PC-3 (cell line): ENCODE measurements around the gene CYTH1.

Source experiments
- CTCF ChIP-seq: fragments of 300-600 bp; sonication (generic); conservative IDR thresholded peaks from 2 replicates; pipeline ENCODE4 v1.5.1; 2017; ENCODE audit warnings: antibody characterized with exemption, low read depth, mild to moderate bottlenecking, low read length
- EZH2 ChIP-seq: fragments of 300-600 bp; sonication (generic); IDR thresholded peaks from one replicate; pipeline ENCODE4 v1.6.1; 2017; ENCODE audit warnings: antibody characterized with exemption, mild to moderate bottlenecking, low read length; ENCODE audit not compliant: unreplicated experiment
- EZH2phosphoT487 ChIP-seq: fragments of 300-600 bp; sonication (generic); IDR thresholded peaks from 2 replicates; pipeline ENCODE4 v1.6.1; 2018; ENCODE audit warnings: mild to moderate bottlenecking, antibody characterized with exemption, low read length, borderline replicate concordance

GRCh38 chr17:78665952-78666920 is 115.8 kb downstream of the CYTH1 start:
- TF ChIP-seq CTCF (no peak), EZH2 (no peak), EZH2phosphoT487 (no peak)
